SK-N-SH treated with all-trans-retinoic acid at 6 μM for 48 hours (cell line): ENCODE measurements around the gene TMEM163.
A peak's percentile ranks its signal among the peaks of the same experiment; 100 is the strongest.

ENCODE experiments used
- ATAC-seq: fragments of 200-7000 bp; cut with Tn5 transposase; 3 replicates; pipeline ENCODE4 v1.9.1; 2020; ENCODE audit warnings: mild to moderate bottlenecking, moderate library complexity
- BACH2 ChIP-seq: fragments of 250-450 bp; sonication (Bioruptor Pico); IDR thresholded peaks from 2 replicates; pipeline ENCODE4 v1.9.0; 2021; ENCODE audit warnings: mild to moderate bottlenecking, borderline replicate concordance
- CREB5 ChIP-seq: fragments of 250-450 bp; sonication (Bioruptor Pico); IDR thresholded peaks from 2 replicates; pipeline ENCODE4 v1.5.1; 2020; ENCODE audit warnings: low read depth, mild to moderate bottlenecking, moderate library complexity
- CSDC2 ChIP-seq: fragments of 250-450 bp; sonication (Bioruptor Pico); IDR thresholded peaks from 2 replicates; pipeline ENCODE4 v1.5.0; 2020; ENCODE audit warnings: mild to moderate bottlenecking, moderate library complexity
- CSRNP3 ChIP-seq: fragments of 250-450 bp; sonication (Bioruptor Pico); IDR thresholded peaks from 2 replicates; pipeline ENCODE4 v1.5.1; 2021; ENCODE audit warnings: mild to moderate bottlenecking, moderate library complexity
- ESRRG ChIP-seq: fragments of 250-450 bp; sonication (Bioruptor Pico); IDR thresholded peaks from 2 replicates; pipeline ENCODE4 v1.6.1; 2021; ENCODE audit warnings: mild to moderate bottlenecking
- GLIS3 ChIP-seq: fragments of 250-450 bp; sonication (Bioruptor Pico); IDR thresholded peaks from 2 replicates; pipeline ENCODE4 v1.5.0; 2020; ENCODE audit warnings: mild to moderate bottlenecking, moderate library complexity
- ISL1 ChIP-seq: fragments of 250-450 bp; sonication (Bioruptor Pico); IDR thresholded peaks from 2 replicates; pipeline ENCODE4 v2.1.2; 2022; ENCODE audit warnings: mild to moderate bottlenecking, moderate library complexity
- OSR1 ChIP-seq: fragments of 250-450 bp; sonication (Bioruptor Pico); IDR thresholded peaks from 2 replicates; pipeline ENCODE4 v1.8.0; 2022; ENCODE audit warnings: moderate library complexity, mild to moderate bottlenecking, inconsistent platforms
- PATZ1 ChIP-seq: fragments of 250-450 bp; sonication (Bioruptor Pico); IDR thresholded peaks from 2 replicates; pipeline ENCODE4 v1.8.0; 2020; ENCODE audit warnings: mild to moderate bottlenecking, moderate library complexity, borderline replicate concordance
- POU6F1 ChIP-seq: fragments of 250-450 bp; sonication (Bioruptor Pico); IDR thresholded peaks from 2 replicates; pipeline ENCODE4 v1.8.0; 2021; ENCODE audit warnings: low read depth, mild to moderate bottlenecking, moderate library complexity, borderline replicate concordance
- PPARA ChIP-seq: fragments of 250-450 bp; sonication (Bioruptor Pico); IDR thresholded peaks from 2 replicates; pipeline ENCODE4 v1.5.0; 2020; ENCODE audit warnings: mild to moderate bottlenecking, borderline replicate concordance
- RARB ChIP-seq: fragments of 250-450 bp; sonication (Bioruptor Pico); IDR thresholded peaks from 2 replicates; pipeline ENCODE4 v1.8.0; 2021; ENCODE audit warnings: mild to moderate bottlenecking, moderate library complexity
- SNAI2 ChIP-seq: fragments of 250-450 bp; sonication (Bioruptor Pico); IDR thresholded peaks from 2 replicates; pipeline ENCODE4 v1.5.0; 2020; ENCODE audit warnings: mild to moderate bottlenecking, moderate library complexity
- TCF4 ChIP-seq: fragments of 250-450 bp; sonication (Bioruptor Pico); IDR thresholded peaks from 2 replicates; pipeline ENCODE4 v1.8.0; 2021; ENCODE audit warnings: mild to moderate bottlenecking, moderate library complexity, borderline replicate concordance
- TOX ChIP-seq: fragments of 250-450 bp; sonication (Bioruptor Pico); IDR thresholded peaks from 2 replicates; pipeline ENCODE4 v1.8.0; 2021; ENCODE audit warnings: mild to moderate bottlenecking, moderate library complexity, borderline replicate concordance
- TSHZ2 ChIP-seq: fragments of 250-450 bp; sonication (Bioruptor Pico); IDR thresholded peaks from 2 replicates; pipeline ENCODE4 v1.5.0; 2020; ENCODE audit warnings: mild to moderate bottlenecking, moderate library complexity
- ZC3H10 ChIP-seq: fragments of 250-450 bp; sonication (Bioruptor Pico); IDR thresholded peaks from 2 replicates; pipeline ENCODE4 v1.5.1; 2021; ENCODE audit warnings: mild to moderate bottlenecking, moderate library complexity
- ZFP3 ChIP-seq: fragments of 250-450 bp; sonication (Bioruptor Pico); IDR thresholded peaks from 2 replicates; pipeline ENCODE4 v1.5.0; 2020; ENCODE audit warnings: mild to moderate bottlenecking, moderate library complexity
- ZNF565 ChIP-seq: fragments of 450-650 bp; formaldehyde crosslinking; conservative IDR thresholded peaks from 2 replicates; pipeline ENCODE4 v1.5.0; 2020; ENCODE audit warnings: low read depth, mild to moderate bottlenecking, moderate library complexity
- ZNF70 ChIP-seq: fragments of 450-650 bp; formaldehyde crosslinking; IDR thresholded peaks from 2 replicates; pipeline ENCODE4 v1.5.0; 2020; ENCODE audit warnings: mild to moderate bottlenecking, moderate library complexity
- ZNF8 ChIP-seq: fragments of 450-650 bp; formaldehyde crosslinking; IDR thresholded peaks from 2 replicates; pipeline ENCODE4 v1.5.0; 2020; ENCODE audit warnings: mild to moderate bottlenecking, moderate library complexity

Gene TMEM163

GRCh38 chr2:134445985-134446382, 272.8 kb downstream of the TMEM163 start:
- TF ChIP-seq ZNF565 (CRISPR knock-in tag), result no peak
- TF ChIP-seq RARB (CRISPR knock-in tag), result no peak
- no peak for TF ChIP-seq TOX (CRISPR knock-in tag)
- no peak for TF ChIP-seq POU6F1 (CRISPR knock-in tag)
- no peak for TF ChIP-seq ZFP3 (CRISPR knock-in tag)
- TF ChIP-seq PPARA (CRISPR knock-in tag), result no peak
- TF ChIP-seq OSR1 (CRISPR knock-in tag), result no peak
- no peak for TF ChIP-seq PATZ1 (CRISPR knock-in tag)
- no peak for TF ChIP-seq ZC3H10 (CRISPR knock-in tag)
- no peak for TF ChIP-seq CSRNP3 (CRISPR knock-in tag)
- no peak for TF ChIP-seq TCF4 (CRISPR knock-in tag)
- TF ChIP-seq CREB5 (CRISPR knock-in tag), result no peak
- TF ChIP-seq ESRRG, result no peak
- no peak for TF ChIP-seq CSDC2 (CRISPR knock-in tag)
- TF ChIP-seq SNAI2 (CRISPR knock-in tag), result no peak
- TF ChIP-seq TSHZ2, result no peak
- no peak for TF ChIP-seq ZNF70
- TF ChIP-seq, all 23 proteins: peak for 0
- peak; percentile 9; the same call in 2 of the 3 replicates for ATAC-seq

- no peak for ATAC-seq
- no peak for TF ChIP-seq ZNF70
- TF ChIP-seq TOX (CRISPR knock-in tag), result no peak
Measured at GRCh38 chr2:134445116-134445515, 273.7 kb downstream of the TMEM163 start.

- no peak for ATAC-seq
- no peak for TF ChIP-seq ZNF70
- TF ChIP-seq TSHZ2, result no peak
- TF ChIP-seq PPARA (CRISPR knock-in tag), result no peak
- TF ChIP-seq POU6F1 (CRISPR knock-in tag), result no peak
- no peak for TF ChIP-seq ZNF565 (CRISPR knock-in tag)
- TF ChIP-seq RARB (CRISPR knock-in tag), result no peak
- TF ChIP-seq ISL1 (CRISPR knock-in tag), result no peak
- TF ChIP-seq BACH2 (CRISPR knock-in tag), result no peak
- no peak for TF ChIP-seq ZNF8 (CRISPR knock-in tag)
- no peak for TF ChIP-seq GLIS3 (CRISPR knock-in tag)
- no peak for TF ChIP-seq ZFP3 (CRISPR knock-in tag)
Measured at GRCh38 chr2:134443814-134444480, 274.9 kb downstream of the TMEM163 start.
